Measurements from ENCODE around the gene TTYH1.

GRCh38 chr19:54387991-54388801 is 27.1 kb upstream of the TTYH1 start:
- TF ChIP-seq CTCF (IDR thresholded peaks at IDR 0.05) (no peak), POLR2A (IDR thresholded peaks at IDR 0.05) (no peak)

Measured in testis (tissue), 2 donors.